ENCODE results near the gene KIF26B. TPM values are rescaled to one million over a fixed set of nuclear protein-coding genes. Genes with fewer than 3 reads are reported as not detected.

KIF26B gene
- total RNA-seq, result under 1 TPM; 0.03 to 0.24 (median 0.10) TPM

GRCh38 chr1:245154429-245155271 is at the start of gene KIF26B:
KIF26B (plus strand) TSS chr1:245154985; CDS start chr1:245155425, 440 bp downstream.
- Mint-ChIP-seq H3K4me3 (peak within 1 kb of the TSS; percentile 78), H3K4me1 (ENCODE audit: low read depth) (peaks cover 29% of the 10 kb centered on the region), H3K9me3 (peaks cover 6% of the 10 kb centered on the region), H3K27me3 (ENCODE audit: low read depth) (peaks cover 69% of the 10 kb centered on the region), H3K36me3 (ENCODE audit: insufficient read depth) (peaks cover under 1% of the 10 kb centered on the region)
- no peak for DNase-seq
- ATAC-seq, result peak; percentile 19 to 30

- no peaks in the 10 kb centered on the region for H3K27me3 Mint-ChIP-seq (ENCODE audit: low read depth)
- DNase-seq (no peak), ATAC-seq (no peak)
- H3K36me3 Mint-ChIP-seq (ENCODE audit: insufficient read depth), result no peaks in the 10 kb centered on the region
- no peak overlapping the region for H3K4me3 Mint-ChIP-seq
- no peaks in the 10 kb centered on the region for H3K9me3 Mint-ChIP-seq
- no peaks in the 10 kb centered on the region for H3K4me1 Mint-ChIP-seq (ENCODE audit: low read depth)
Measured at GRCh38 chr1:245105042-245105441, 49.7 kb upstream of the KIF26B start.

GRCh38 chr1:245105815-245106410 is 48.9 kb upstream of the KIF26B start:
- no peaks in the 10 kb centered on the region for H3K9me3 Mint-ChIP-seq
- DNase-seq (no peak), ATAC-seq (no peak)
- H3K27me3 Mint-ChIP-seq (ENCODE audit: low read depth), result no peaks in the 10 kb centered on the region
- H3K4me1 Mint-ChIP-seq (ENCODE audit: low read depth), result no peaks in the 10 kb centered on the region
- H3K36me3 Mint-ChIP-seq (ENCODE audit: insufficient read depth), result no peaks in the 10 kb centered on the region
- H3K4me3 Mint-ChIP-seq, result no peak overlapping the region

- Mint-ChIP-seq H3K4me3 (no peak overlapping the region), H3K27me3 (ENCODE audit: low read depth) (no peaks in the 10 kb centered on the region), H3K4me1 (ENCODE audit: low read depth) (no peaks in the 10 kb centered on the region), H3K36me3 (ENCODE audit: insufficient read depth) (no peaks in the 10 kb centered on the region), H3K9me3 (no peaks in the 10 kb centered on the region)
- DNase-seq (no peak), ATAC-seq (no peak)
Measured at GRCh38 chr1:245107776-245108114, 47.0 kb upstream of the KIF26B start.

- no peak for ATAC-seq
- H3K4me3 Mint-ChIP-seq, result no peak overlapping the region
Measured at GRCh38 chr1:245108246-245108645, 46.5 kb upstream of the KIF26B start.

GRCh38 chr1:245108909-245109308 is 45.9 kb upstream of the KIF26B start:
- DNase-seq, result no peak
- no peaks in the 10 kb centered on the region for H3K36me3 Mint-ChIP-seq (ENCODE audit: insufficient read depth)
- H3K9me3 Mint-ChIP-seq, result no peaks in the 10 kb centered on the region
- H3K4me3 Mint-ChIP-seq, result no peak overlapping the region
- ATAC-seq, result no peak
- H3K27me3 Mint-ChIP-seq (ENCODE audit: low read depth), result no peaks in the 10 kb centered on the region
- H3K4me1 Mint-ChIP-seq (ENCODE audit: low read depth), result no peaks in the 10 kb centered on the region

More at GRCh38 chr1:245108246-245108645, 46.5 kb upstream of the KIF26B start:
- Mint-ChIP-seq H3K27me3 (ENCODE audit: low read depth) (no peaks in the 10 kb centered on the region), H3K4me1 (ENCODE audit: low read depth) (no peaks in the 10 kb centered on the region), H3K36me3 (ENCODE audit: insufficient read depth) (no peaks in the 10 kb centered on the region), H3K9me3 (no peaks in the 10 kb centered on the region)
- no peak for DNase-seq

GRCh38 chr1:245110406-245110805 is 44.4 kb upstream of the KIF26B start:
- Mint-ChIP-seq H3K36me3 (ENCODE audit: insufficient read depth) (no peaks in the 10 kb centered on the region), H3K4me3 (no peak overlapping the region), H3K4me1 (ENCODE audit: low read depth) (no peaks in the 10 kb centered on the region), H3K9me3 (no peaks in the 10 kb centered on the region), H3K27me3 (ENCODE audit: low read depth) (no peaks in the 10 kb centered on the region)
- DNase-seq (no peak), ATAC-seq (no peak)

- no peak for ATAC-seq
Measured at GRCh38 chr1:245111073-245111472, 43.7 kb upstream of the KIF26B start.

GRCh38 chr1:245113649-245114048 is 41.1 kb upstream of the KIF26B start:
- H3K9me3 Mint-ChIP-seq, result no peaks in the 10 kb centered on the region
- no peaks in the 10 kb centered on the region for H3K36me3 Mint-ChIP-seq (ENCODE audit: insufficient read depth)
- no peaks in the 10 kb centered on the region for H3K4me1 Mint-ChIP-seq (ENCODE audit: low read depth)
- no peak for DNase-seq
- no peak overlapping the region for H3K4me3 Mint-ChIP-seq
- no peak for ATAC-seq
- H3K27me3 Mint-ChIP-seq (ENCODE audit: low read depth), result no peaks in the 10 kb centered on the region

More at GRCh38 chr1:245111073-245111472, 43.7 kb upstream of the KIF26B start:
- no peak overlapping the region for H3K4me3 Mint-ChIP-seq
- no peaks in the 10 kb centered on the region for H3K4me1 Mint-ChIP-seq (ENCODE audit: low read depth)
- DNase-seq, result no peak
- no peaks in the 10 kb centered on the region for H3K36me3 Mint-ChIP-seq (ENCODE audit: insufficient read depth)
- H3K9me3 Mint-ChIP-seq, result no peaks in the 10 kb centered on the region
- no peaks in the 10 kb centered on the region for H3K27me3 Mint-ChIP-seq (ENCODE audit: low read depth)

- ATAC-seq, result no peak
- no peaks in the 10 kb centered on the region for H3K36me3 Mint-ChIP-seq (ENCODE audit: insufficient read depth)
- DNase-seq, result no peak
- H3K9me3 Mint-ChIP-seq, result no peaks in the 10 kb centered on the region
- H3K27me3 Mint-ChIP-seq (ENCODE audit: low read depth), result no peaks in the 10 kb centered on the region
- H3K4me1 Mint-ChIP-seq (ENCODE audit: low read depth), result no peaks in the 10 kb centered on the region
- no peak overlapping the region for H3K4me3 Mint-ChIP-seq
Measured at GRCh38 chr1:245116131-245116530, 38.7 kb upstream of the KIF26B start.

- no peaks in the 10 kb centered on the region for H3K9me3 Mint-ChIP-seq
- H3K27me3 Mint-ChIP-seq (ENCODE audit: low read depth), result no peaks in the 10 kb centered on the region
- no peak overlapping the region for H3K4me3 Mint-ChIP-seq
- H3K36me3 Mint-ChIP-seq (ENCODE audit: insufficient read depth), result no peaks in the 10 kb centered on the region
- H3K4me1 Mint-ChIP-seq (ENCODE audit: low read depth), result no peaks in the 10 kb centered on the region
- ATAC-seq (no peak), DNase-seq (no peak)
Measured at GRCh38 chr1:245116751-245117150, 38.0 kb upstream of the KIF26B start.

- Mint-ChIP-seq H3K9me3 (no peaks in the 10 kb centered on the region), H3K4me1 (ENCODE audit: low read depth) (no peaks in the 10 kb centered on the region), H3K4me3 (no peak overlapping the region), H3K36me3 (ENCODE audit: insufficient read depth) (no peaks in the 10 kb centered on the region), H3K27me3 (ENCODE audit: low read depth) (no peaks in the 10 kb centered on the region)
- no peak for ATAC-seq
- no peak for DNase-seq
Measured at GRCh38 chr1:245118066-245118465, 36.7 kb upstream of the KIF26B start.

GRCh38 chr1:245118806-245119205 is 36.0 kb upstream of the KIF26B start:
- Mint-ChIP-seq H3K4me3 (no peak overlapping the region), H3K4me1 (ENCODE audit: low read depth) (no peaks in the 10 kb centered on the region), H3K27me3 (ENCODE audit: low read depth) (no peaks in the 10 kb centered on the region), H3K36me3 (ENCODE audit: insufficient read depth) (no peaks in the 10 kb centered on the region), H3K9me3 (no peaks in the 10 kb centered on the region)
- ATAC-seq, result no peak
- DNase-seq, result no peak

- Mint-ChIP-seq H3K27me3 (ENCODE audit: low read depth) (no peaks in the 10 kb centered on the region), H3K9me3 (no peaks in the 10 kb centered on the region), H3K36me3 (ENCODE audit: insufficient read depth) (no peaks in the 10 kb centered on the region), H3K4me3 (no peak overlapping the region), H3K4me1 (ENCODE audit: low read depth) (no peaks in the 10 kb centered on the region)
- no peak for DNase-seq
- ATAC-seq, result no peak
Measured at GRCh38 chr1:245121523-245121922, 33.3 kb upstream of the KIF26B start.

GRCh38 chr1:245124241-245124640 is 30.5 kb upstream of the KIF26B start:
- Mint-ChIP-seq H3K9me3 (no peaks in the 10 kb centered on the region), H3K4me1 (ENCODE audit: low read depth) (no peaks in the 10 kb centered on the region), H3K4me3 (no peak overlapping the region), H3K36me3 (ENCODE audit: insufficient read depth) (no peaks in the 10 kb centered on the region), H3K27me3 (ENCODE audit: low read depth) (peaks cover 6% of the 10 kb centered on the region)
- no peak for ATAC-seq
- no peak for DNase-seq
